GM12874 (cell line): ENCODE measurements around the gene TGFB2.

Experiments used
- TF ChIP-seq, protein P1 (sequence below): IDR thresholded peaks from 2 replicates; pipeline ENCODE4 v1.5.1; 2011; ENCODE audit warnings: low read depth, mild to moderate bottlenecking, control low read depth, low read length, moderate library complexity; ENCODE audit not compliant: insufficient read depth

The TGFB2 gene

GRCh38 chr1:218302155-218302554 is 43.0 kb upstream of the TGFB2 start:
- TF ChIP-seq, protein P1, sequence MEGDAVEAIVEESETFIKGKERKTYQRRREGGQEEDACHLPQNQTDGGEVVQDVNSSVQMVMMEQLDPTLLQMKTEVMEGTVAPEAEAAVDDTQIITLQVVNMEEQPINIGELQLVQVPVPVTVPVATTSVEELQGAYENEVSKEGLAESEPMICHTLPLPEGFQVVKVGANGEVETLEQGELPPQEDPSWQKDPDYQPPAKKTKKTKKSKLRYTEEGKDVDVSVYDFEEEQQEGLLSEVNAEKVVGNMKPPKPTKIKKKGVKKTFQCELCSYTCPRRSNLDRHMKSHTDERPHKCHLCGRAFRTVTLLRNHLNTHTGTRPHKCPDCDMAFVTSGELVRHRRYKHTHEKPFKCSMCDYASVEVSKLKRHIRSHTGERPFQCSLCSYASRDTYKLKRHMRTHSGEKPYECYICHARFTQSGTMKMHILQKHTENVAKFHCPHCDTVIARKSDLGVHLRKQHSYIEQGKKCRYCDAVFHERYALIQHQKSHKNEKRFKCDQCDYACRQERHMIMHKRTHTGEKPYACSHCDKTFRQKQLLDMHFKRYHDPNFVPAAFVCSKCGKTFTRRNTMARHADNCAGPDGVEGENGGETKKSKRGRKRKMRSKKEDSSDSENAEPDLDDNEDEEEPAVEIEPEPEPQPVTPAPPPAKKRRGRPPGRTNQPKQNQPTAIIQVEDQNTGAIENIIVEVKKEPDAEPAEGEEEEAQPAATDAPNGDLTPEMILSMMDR = no peak

GRCh38 chr1:218303176-218303879 is 41.8 kb upstream of the TGFB2 start:
- TF ChIP-seq, protein P1 = no peak

- TF ChIP-seq, protein P1 = no peak
Measured at GRCh38 chr1:218304281-218305039, 40.7 kb upstream of the TGFB2 start.

GRCh38 chr1:218305472-218306064 is 39.6 kb upstream of the TGFB2 start:
- TF ChIP-seq, protein P1 = no peak

DNA sequence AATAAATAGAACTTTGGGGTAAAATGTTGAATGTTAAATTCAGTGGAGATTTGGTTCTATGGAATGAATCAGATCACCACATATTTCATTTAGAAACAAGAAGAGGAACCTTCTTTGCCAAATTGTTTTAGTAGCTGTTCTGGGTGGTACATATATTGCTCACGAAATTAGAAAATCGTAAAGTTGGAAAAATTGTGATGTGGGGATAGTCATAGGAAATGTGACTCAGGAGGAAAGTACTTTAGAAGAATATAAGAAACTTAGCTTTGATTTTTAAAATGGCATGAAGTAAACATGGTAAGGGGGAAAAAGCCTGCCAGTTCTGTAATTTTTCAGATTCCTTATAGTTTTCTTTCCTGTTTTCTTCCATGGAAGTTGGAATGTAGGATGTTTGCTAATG is 32.6 kb upstream of the TGFB2 start:
- TF ChIP-seq, protein P1 = no peak

- TF ChIP-seq, protein P1 = no peak
Measured at GRCh38 chr1:218314316-218314715, 30.8 kb upstream of the TGFB2 start.

GRCh38 chr1:218315638-218316037 is 29.5 kb upstream of the TGFB2 start:
- TF ChIP-seq, protein P1 = no peak
